HG02981 (cell line): Measurements from ENCODE around the gene MSN.
"Not testable (repeated sequence)": the region's sequence is repeated elsewhere in the genome, so short reads cannot be mapped to it uniquely, and the experiment has no call there.

Experiments used
- ATAC-seq: cut with Tn5 transposase; IDR thresholded peaks from one replicate; pipeline ENCODE4 v1.9.1; 2021; ENCODE audit warnings: mild to moderate bottlenecking, moderate library complexity; ENCODE audit not compliant: unreplicated experiment

The MSN gene

DNA sequence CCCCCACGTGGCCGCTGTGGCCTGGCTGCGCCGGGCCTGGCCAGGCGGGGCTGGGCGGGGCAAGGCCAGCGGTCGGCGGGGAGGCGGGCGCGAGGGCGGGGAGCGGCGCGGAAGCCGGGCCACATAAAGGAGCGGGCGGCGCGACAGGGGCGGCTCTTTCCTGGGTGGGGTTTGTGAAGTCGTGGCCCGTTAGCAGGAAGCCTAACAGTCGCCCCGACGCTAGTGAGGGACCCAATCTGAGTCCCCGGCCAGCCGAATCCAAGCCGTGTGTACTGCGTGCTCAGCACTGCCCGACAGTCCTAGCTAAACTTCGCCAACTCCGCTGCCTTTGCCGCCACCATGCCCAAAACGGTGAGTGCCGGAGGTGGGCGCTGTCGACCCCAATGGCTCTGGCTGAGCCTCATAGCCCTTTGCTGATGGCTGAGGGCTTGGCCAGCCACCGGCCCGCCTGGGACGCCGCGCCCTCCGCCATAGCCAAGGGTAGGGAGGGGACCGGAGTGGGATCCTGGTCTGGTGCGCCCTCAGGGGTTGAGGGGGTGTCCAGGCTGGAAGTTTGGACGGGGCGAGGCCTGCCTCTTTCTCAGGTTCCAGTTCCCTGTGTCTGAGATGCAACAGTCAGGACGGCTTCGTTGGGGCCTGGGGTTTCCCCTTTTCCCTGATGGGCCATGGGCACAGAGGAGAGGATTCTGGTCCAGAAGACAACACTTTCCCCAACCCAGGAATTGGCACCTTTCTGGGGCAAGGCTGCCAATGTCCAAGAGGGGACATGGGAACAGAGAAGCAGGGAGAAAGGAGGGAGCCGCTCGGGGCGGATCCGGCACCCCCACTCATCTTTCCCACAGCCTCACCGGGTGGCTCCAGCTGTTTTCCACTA is at the start of gene MSN:
MSN (plus strand) TSS at position 152 of the 874 bp plus-strand sequence; CDS start at position 340, 188 bp downstream.
- peak; percentile 78 for ATAC-seq

DNA sequence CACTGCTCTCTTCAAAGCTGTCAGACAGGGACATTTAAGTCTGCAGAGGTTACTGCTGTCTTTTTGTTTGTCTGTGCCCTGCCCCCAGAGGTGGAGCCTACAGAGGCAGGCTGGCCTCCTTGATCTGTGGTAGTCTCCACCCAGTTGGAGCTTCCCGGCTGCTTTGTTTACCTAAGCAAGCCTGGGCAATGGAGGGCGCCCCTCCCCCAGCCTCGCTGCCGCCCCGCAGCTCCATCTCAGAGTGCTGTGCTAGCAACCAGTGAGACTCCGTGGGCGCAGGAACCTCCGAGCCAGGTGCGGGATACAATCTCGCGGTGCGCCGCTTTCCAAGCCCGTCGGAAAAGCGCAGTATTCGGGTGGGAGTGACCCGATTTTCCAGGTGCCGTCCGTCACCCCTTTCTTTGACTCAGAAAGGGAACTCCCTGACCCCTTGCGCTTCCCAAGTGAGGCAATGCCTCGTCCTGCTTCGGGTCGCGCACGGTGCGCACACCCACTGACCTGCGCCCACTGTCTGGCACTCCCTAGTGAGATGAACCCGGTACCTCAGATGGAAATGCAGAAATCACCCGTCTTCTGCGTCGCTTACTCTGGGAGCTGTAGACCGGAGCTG is 47.3 kb upstream of the MSN start:
- ATAC-seq, result not testable (repeated sequence)

DNA sequence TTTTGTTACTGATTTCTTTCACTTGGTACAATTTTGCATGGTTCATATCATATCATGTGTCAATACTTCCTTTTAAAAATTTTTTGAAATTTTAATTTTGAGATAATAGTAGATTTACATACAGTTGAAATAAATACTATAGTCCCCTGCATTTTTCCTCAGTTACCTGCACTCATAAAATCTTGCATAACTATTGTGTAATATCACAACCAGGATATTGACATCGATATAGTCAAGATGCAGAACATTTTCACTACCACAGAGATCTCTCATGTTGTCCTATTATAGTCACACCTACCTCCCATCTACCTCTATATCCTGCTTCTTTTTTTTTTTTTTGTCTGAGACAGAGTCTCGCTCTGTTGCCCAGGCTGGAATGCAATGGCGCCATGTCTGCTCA is 36.7 kb upstream of the MSN start:
- ATAC-seq, result no peak

DNA sequence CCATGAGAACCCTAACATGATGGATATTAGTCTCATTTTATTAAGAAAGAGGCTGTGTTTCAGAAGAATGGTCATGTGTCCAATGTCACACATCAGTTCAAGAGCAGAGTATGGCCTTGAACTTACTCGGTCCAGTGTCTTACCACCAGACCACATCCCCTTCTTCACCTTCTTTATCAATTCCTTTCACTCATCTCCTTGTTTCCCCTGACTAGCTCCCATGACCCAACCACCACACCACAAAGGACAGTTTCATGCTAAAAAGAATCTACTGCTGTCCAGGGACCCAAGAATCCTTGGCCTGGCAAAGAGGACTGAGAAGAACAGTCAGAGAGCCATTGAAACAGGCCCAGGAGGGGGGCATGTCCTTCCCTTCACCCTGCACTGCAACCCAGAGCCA is 33.6 kb upstream of the MSN start:
- no peak for ATAC-seq

DNA sequence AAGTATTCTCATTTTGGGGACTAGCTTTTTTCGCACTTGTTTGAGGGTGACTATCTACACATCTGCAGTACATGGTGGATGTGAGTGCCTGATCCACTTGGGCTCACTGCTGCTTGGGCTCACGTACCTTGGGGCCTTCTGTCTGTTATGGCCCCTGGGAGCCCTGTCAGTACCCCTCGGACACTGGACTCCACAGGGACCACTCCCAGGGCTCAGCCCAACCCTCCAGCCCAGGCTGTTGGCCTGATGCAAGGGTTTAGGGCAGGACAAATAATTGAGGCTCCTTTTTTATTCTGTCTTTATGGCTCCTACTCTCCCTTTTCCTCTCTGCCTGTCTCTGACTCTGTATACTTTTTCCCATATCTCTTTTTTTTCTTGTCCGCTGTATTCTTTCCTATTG is 32.7 kb upstream of the MSN start:
- ATAC-seq, result no peak

DNA sequence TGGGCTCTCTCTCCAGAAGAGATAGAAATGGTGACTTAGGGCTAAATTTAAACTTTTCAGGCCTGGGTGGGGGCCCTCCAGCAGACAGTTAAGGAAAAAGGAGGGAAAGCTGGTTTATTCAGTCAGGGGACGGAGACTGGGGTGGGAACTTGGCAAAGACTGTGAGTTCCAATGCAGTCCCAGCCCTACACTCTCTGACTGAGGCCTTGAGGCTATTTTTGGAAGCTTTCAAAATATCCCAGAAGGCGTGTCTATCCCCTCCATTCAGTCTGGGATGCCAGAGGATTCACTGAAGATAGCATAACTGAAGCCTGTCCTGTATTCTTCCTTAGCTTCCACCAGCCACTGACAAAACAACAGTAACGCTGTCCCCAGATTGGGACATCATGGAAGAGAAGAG is 32.1 kb upstream of the MSN start:
- ATAC-seq, result no peak

DNA sequence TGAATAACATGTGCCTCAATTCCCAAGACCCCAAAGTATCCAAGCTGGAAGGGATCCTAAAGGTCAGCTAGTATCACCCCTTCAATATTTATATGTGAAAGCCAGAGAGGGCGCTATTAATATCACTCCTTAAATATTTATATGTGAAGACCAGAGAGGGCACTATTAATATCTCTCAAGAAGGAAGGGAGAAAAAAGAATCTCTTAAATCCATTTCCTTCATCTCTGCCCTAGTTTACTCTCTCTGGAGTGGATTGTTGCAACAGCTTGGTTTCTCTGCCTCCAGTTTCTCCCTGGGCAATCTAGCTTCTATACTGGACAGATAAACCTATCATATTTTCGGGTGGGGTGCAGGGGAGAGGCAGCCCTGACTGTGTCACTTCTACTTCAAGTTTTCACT is 31.6 kb upstream of the MSN start:
- no peak for ATAC-seq

DNA sequence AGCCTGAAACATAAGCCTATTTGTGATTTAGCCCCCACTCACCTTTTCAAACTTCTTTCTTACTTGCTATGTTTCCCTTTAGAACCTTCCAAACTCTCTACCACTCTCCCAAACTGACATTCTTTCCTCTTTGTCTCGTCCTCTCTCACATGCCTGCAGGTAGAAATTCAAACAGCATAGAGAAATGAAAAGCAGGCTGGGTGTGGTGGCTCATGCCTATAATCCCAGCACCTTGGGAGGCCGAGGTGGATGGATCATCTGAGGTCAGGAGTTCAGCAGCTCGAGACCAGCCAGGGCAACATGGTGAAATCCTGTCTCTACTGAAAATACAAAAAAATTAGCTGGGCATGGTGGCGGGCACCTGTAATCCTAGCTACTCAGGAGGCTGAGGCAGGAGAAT is 31.2 kb upstream of the MSN start:
- ATAC-seq, result not testable (repeated sequence)

DNA sequence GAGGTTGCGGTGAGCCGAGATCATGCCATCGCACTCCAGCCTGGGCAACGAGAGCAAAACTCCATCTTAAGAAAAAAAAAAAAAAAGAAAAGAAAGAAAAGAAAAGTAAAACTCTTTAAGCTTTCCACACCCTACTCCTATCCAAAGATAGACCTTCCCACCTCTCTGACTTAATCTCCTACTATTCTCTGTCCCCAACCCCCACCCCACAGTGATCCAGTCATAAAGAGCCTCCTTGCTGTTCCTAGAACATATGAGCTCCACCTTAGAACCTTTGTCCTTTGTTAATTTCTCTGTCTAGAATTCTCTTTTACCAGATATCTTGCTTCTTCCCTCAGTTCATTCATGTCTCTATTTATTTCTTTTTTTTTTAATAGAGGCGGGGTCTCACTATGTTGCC is 30.1 kb upstream of the MSN start:
- ATAC-seq, result no peak

DNA sequence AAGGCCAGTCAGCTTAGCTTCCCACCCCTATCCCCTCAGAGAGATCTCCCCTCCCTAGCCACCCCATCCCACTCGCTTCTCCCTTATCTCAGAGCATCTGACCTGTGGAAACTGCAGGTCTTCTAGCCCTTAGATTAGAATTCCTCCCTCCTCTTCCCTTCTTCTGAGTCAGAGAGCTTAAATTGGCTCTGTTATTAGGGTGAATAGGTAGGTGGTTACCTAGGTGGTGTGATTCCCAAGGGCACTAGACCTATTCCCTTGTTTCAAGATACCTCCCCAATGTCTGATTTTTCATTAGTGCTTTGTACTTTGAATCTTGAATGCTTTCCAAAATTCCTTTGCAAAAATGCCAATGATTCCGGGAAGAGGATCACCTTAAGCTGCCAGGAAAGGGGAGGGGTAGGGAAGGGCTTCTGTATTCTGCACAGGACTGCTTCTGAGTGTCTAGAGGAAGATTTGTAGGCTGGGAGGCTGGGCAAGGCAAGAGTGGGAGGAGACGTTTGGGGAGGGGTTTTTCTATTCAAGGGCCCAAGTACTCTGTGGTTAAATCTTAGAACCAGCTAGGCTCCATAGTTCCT is 24.5 kb upstream of the MSN start:
- no peak for ATAC-seq

DNA sequence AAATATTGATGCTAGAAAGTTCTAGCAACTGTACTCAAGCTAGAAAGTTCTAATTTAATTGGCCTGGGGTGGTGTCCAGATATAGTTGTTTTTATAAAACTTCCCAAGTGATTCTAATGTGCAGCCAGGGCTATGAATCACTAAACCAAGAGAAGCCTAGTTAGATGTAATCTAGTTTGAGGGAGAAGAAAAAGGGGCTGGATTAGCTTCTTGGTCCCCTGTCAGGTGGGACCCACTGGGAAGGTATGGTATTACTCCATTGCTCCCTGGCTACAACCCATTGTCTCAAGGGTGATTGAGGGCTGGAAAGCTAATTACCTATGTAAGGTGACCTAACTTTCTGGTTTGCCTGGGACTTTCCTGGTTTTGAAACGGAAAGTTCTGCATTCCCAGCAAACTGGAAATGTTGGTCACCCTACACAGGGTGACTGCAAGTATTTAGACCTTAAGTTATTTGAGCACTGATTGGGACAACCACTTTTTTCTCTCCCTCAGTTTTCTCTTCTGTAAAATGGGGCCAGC is 23.9 kb upstream of the MSN start:
- no peak for ATAC-seq

DNA sequence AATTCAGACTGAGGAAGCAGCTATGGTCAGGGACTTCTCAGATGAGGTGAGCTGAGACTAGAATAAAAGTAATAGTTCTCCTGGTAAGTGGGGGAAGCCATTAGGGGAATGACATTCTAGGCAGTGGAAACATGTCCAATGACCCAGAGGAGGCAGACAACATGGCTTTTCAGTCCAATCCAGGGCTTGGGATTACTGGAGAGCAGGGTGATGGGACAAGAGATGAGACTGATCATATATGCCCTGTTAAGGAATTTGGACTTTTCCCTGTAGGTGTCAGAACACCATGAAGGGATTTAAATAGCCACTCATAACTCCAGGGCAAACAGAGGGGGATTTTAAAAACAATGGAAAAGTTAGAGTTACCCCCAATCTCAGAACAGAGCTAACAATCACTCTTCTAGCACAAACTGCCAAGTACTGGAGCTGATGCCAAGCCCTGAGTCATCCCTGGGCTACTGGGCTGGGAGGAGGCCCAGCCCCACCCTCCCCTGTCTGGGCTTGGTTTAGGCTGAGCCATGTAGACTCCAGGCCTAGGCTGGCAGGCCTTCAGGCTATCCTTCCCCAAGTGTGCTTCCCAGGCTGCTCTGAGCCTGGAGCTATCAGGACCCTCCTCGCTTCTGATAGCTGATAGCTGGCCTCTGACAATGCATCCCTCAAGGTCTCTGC is 22.7 kb upstream of the MSN start:
- no peak for ATAC-seq

DNA sequence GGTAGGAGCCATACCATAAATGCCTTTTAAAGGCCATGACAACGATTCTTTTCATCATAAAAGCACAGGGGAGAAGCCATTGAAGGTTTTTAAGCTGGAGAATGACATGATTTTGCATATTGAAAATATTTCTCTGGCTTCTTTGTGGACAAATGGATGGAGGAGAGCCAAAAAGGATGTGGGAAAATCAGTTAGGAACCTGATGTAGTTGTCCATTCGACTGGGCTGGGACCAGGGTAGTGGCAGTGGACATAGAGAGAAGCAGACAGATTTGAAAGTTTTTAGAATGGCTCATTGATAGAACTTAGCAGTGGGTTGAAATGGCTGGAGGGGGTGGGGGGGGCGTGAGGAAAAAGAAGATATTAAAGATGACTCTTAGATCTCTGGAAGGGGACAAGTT is 19.7 kb upstream of the MSN start:
- ATAC-seq, result no peak

DNA sequence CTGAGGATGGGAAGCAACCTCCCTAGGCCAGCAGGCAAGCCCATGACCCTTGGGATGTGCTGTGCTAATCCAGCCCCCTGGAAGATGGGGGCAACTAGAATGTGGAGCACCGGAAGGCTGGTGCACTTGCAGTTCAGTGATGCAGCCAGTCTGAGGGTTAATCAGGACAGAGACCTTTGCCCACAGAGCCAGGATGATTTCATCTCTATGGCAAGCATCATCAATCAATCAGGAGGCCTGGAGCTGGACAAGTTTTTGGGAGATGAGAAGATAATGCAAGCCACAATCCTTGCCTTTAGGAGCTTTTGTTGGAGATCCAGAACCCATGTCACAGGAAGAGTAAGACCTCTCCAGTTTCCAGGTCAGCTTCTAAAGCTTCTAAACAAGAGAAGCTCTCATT is 15.4 kb upstream of the MSN start:
- ATAC-seq, result no peak

DNA sequence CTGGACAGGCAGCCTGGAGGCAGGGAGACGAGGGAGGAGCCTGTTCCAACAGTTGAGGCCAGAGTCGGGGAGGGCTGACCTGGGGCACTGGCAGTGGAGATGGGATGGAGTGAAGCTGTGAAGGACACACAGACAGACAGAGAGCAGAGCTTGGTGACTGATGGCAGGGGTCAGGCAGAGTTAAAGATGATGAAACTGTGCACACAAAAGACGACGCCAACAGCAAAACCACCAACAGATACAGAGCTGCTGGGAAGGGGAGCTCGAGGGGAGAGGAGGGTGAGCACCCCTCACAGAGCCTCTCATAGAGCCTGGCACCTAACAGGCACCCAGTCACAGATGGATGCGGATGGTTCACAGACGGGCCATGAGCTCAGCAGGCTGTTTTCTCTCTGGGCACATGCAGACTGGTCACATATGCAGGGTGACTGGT is 10.4 kb upstream of the MSN start:
- ATAC-seq, result not testable (repeated sequence)

DNA sequence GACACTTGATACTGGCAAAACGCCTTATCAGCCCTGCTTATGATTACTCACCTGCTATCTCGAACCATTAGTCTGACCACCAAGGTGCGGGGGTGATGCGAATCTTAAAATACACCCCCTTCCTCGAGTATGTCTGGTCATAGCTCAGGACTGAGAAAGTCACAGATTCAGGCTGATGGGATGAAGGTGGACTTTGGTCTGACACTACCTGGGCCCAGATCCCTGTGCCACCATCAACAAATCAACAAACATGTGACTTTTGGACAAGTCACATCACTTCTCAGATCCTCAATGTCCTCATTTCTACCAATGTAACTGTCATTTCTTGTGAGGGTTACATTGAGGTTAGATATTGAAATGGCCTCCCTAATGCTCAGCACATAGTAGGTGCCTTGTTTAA is 9.8 kb upstream of the MSN start:
- no peak for ATAC-seq

DNA sequence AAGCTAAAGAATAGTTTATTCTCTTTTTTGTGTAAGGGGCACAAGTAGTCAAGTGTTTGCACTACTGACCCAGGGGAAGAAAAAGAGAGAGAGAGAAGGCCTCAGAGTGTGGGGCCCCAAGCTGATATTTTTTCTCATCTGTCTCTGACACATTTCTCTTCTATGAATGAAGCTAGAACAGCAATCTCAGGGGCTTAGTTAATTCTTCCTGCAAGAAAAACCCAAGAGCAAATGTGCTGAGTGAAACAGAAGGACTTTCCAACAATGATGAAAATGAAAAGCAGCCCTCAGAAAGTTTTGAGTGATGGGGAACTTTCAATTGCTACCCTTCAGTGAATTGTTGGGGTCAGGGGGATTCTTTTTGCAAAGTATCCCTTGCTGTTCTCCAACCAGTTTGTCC is 9.2 kb upstream of the MSN start:
- ATAC-seq, result no peak

DNA sequence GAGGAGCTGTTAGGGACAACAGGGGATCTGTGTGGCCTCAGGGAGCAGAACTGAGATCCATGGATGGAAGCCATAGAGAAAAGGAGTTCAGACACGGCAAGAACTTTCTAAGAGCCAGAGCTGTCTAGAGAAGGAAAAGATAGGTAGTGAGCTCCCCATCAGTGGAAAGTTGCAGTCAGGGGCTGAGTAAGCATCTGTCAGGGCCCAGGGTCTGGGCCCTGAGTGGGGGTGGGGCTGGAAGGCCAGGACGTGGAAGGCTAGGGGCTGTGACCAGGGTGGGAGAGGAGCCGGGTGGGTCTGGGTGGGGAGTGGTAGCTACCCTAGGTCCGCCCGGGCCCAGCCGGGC is 324 bp upstream of the MSN start:
- no peak for ATAC-seq

DNA sequence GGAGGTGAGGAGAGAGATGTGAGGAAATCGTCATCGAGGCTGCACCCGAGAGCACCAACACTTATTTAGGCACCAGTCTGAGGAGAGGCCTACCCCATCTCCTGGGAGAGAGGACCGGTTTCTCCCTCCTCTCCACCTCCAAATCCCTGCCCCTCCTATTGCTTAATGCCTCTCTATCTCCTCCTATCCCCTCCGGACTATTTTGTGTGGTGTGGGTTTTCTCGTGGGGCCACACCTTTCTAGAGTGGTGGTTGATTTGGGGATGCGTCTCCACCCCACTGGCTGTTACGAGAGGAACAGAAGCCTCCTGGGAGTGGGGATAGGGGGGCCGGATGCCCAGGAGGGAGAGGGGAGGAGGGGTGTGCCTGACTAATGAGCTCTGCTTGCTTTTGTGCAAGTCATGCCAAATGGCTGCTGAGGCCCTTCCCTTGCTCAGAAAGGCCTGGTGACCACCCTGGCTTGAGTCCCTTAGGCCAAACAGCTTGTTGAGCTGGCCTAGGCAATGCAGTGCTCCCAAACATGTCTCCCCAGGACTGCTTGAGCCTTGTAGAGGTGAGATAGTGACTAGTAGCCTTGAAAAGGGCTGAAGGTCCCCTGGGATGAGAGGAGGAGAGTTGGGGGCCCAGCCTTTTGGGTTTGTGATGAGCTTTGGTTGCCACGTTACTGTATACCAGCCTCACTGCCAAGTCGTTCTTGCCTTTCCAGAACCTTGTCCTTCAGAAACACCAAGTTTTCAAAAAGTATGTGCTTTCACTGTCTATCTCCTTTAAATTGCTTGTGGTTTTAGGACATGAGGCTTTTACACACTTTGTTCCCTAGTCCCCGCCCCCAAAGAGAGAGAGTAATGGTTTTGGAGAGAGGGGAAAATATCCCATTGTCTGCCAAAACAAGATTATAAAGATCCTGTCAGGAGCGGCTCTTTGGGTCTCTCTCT is 1.2 kb downstream of the MSN start:
- no peak for ATAC-seq

DNA sequence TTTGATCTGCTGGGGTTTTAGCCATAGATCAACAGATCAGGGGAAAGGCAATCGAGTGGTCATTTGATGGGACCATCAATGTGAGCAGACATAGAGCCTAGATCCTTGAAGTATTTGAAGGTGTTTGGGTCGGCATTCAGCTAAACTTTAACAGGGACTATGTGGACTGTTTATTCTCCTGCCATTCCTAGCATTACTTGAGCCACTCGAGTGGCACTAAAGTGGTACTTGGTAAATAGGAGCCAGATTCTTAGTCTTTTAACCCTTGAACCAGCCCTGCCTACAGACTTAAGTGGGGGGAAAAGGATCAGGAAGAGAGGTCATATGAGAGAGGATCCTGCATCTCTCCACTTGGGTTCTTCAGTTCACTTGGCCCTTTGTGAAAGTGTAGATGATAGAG is 3.8 kb downstream of the MSN start:
- no peak for ATAC-seq
